Cardiac fibroblast (primary cell): Measurements from ENCODE around the gene C8A.

Experiments
- DNase-seq, 2 donors: peaks; one replicate each; pipeline versions ENCODE4 v3.0.0 to v3.0.0-alpha.2; 2010; ENCODE audit warnings: low read depth in 2 of 2
- H3K4me3 ChIP-seq, 2 donors: replicated peaks in 1 of 2; 1 replicate in 1 of 2; 2 replicates in 1 of 2; pipeline ENCODE4 v1.5.1; 2011; ENCODE audit warnings: low read depth in 2 of 2, low read length in 2 of 2, mild to moderate bottlenecking in 2 of 2, moderate library complexity in 1 of 2
- CTCF ChIP-seq: IDR thresholded peaks from one replicate; pipeline ENCODE4 v1.5.1; 2011; ENCODE audit warnings: low read depth, mild to moderate bottlenecking, low read length, inconsistent platforms

C8A gene

GRCh38 chr1:56859287-56859686 lies 4.7 kb downstream of the C8A start:
- no peak for TF ChIP-seq CTCF
- no peak overlapping the region for H3K4me3 ChIP-seq
- no peak for DNase-seq

- DNase-seq, result no peak
- no peak for TF ChIP-seq CTCF
- no peak overlapping the region for H3K4me3 ChIP-seq
These were observed 8.8 kb downstream of the C8A start for GRCh38 chr1:56863265-56863992.

GRCh38 chr1:56864430-56864829 lies 9.8 kb downstream of the C8A start:
- DNase-seq, result no peak
- no peak for TF ChIP-seq CTCF
- H3K4me3 ChIP-seq, result no peak overlapping the region

- no peak for TF ChIP-seq CTCF
- DNase-seq, result peak; percentile 20 to 64
- no peak overlapping the region for H3K4me3 ChIP-seq
These were observed 12.1 kb downstream of the C8A start for GRCh38 chr1:56866656-56867055.

GRCh38 chr1:56867491-56867890 lies 12.9 kb downstream of the C8A start:
- no peak for DNase-seq
- no peak overlapping the region for H3K4me3 ChIP-seq
- TF ChIP-seq CTCF, result no peak

- TF ChIP-seq CTCF, result no peak
- peak in 1 of 2 donors; percentile 5 for DNase-seq
- no peak overlapping the region for H3K4me3 ChIP-seq
These were observed 14.2 kb downstream of the C8A start for GRCh38 chr1:56868761-56869160.

- no peak overlapping the region for H3K4me3 ChIP-seq
- peak; percentile 18 to 37 for DNase-seq
- no peak for TF ChIP-seq CTCF
These were observed 18.0 kb downstream of the C8A start for GRCh38 chr1:56872597-56872996.
